Measurements from ENCODE around the gene SHROOM3. TPM values are rescaled to one million over a fixed set of nuclear protein-coding genes. Genes with fewer than 3 reads are reported as not detected.

SHROOM3 gene
- total and polyA plus RNA-seq, 10 donors: 0.37 to 23.9 (median 8.3) TPM

- H3K4me1 ChIP-seq: no peaks in the 10 kb centered on the region
- H3K36me3 ChIP-seq: no peaks in the 10 kb centered on the region
- H3K27ac ChIP-seq: no peak overlapping the region
- no peak for DNase-seq
- H3K4me3 ChIP-seq: no peak overlapping the region
- TF ChIP-seq POLR2AphosphoS5 (IDR thresholded peaks at IDR 0.05) (no peak), CTCF (IDR thresholded peaks at IDR 0.05 in 8 of 11, conservative IDR thresholded peaks at IDR 0.05 in 3 of 11) (no peak), POLR2A (IDR thresholded peaks at IDR 0.05) (no peak)
- intact Hi-C loops (cut with DNase I; ENCODE audit: low total_unique reads): no loop called here
- H3K9me3 ChIP-seq: peaks cover 0 to 44% (median 23%) of the 10 kb centered on the region in 8 donors
- 69 to 90% (median 70%) methylated on average over 3 of the region's 3 CpGs for WGBS, 5 donors
- H3K27me3 ChIP-seq (replicated peaks in 1 of 7): no peaks in the 10 kb centered on the region
These were observed 46.7 kb upstream of the SHROOM3 start for GRCh38 chr4:76388160-76388908.

DNA sequence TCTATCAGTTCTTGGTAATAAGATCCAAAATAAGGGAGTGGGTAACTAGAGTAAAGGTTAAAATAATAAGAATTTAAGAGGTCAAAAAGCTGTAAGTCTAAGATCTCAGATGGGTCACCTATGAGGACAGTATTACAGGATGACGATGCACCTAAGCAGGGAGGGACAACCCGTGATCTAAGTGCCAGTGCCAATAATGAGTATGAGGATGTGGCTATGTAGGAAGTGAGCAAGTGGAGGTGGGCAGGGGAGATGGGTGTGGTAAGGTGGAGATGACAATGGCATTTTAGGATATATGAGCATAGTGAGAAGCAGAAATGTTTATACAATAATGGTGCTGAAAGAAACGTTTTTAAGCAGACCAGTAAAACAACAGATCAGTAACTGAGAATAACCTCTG lies 33.4 kb upstream of the SHROOM3 start:
- TF ChIP-seq POLR2A (IDR thresholded peaks at IDR 0.05) (no peak), CTCF (IDR thresholded peaks at IDR 0.05 in 8 of 11, conservative IDR thresholded peaks at IDR 0.05 in 3 of 11) (no peak), POLR2AphosphoS5 (IDR thresholded peaks at IDR 0.05) (no peak)
- Histone ChIP-seq H3K4me1 (no peaks in the 10 kb centered on the region), H3K36me3 (no peaks in the 10 kb centered on the region), H3K9me3 (peaks cover 0 to 3% (median 0%) of the 10 kb centered on the region in 8 donors), H3K4me3 (no peak overlapping the region), H3K27ac (no peak overlapping the region), H3K27me3 (replicated peaks in 1 of 7) (no peaks in the 10 kb centered on the region)
- 62 to 80% (median 67%) methylated on average over 3 of the region's 3 CpGs for WGBS, 5 donors
- DNase-seq: no peak
- intact Hi-C loops (cut with DNase I; ENCODE audit: low total_unique reads): no loop called here

DNA sequence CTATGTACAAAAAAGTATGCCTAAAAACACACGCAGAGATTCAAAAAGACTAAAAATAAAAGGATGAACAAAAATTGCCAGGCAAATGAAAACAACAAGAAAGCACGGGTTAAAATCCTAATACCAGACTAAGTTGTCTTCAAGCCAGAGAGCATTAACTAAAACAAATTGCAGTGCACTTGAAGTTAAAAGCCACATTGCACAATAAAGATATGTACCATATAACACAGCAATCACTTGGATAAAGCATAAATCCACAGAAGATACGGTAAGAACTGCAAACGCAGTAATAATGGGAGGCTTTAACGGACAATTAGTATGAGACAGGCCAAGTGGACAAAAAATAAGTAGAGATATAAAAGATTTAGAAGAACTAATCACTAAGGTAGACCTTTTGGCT lies 28.9 kb upstream of the SHROOM3 start:
- no peak overlapping the region for H3K4me3 ChIP-seq
- no peaks in the 10 kb centered on the region for H3K4me1 ChIP-seq
- no peak overlapping the region for H3K27ac ChIP-seq
- intact Hi-C loops (cut with DNase I; ENCODE audit: low total_unique reads): no loop called here
- no peaks in the 10 kb centered on the region for H3K27me3 ChIP-seq (replicated peaks in 1 of 7)
- H3K36me3 ChIP-seq: no peaks in the 10 kb centered on the region
- DNase-seq: no peak
- no peaks in the 10 kb centered on the region for H3K9me3 ChIP-seq
- WGBS, 5 donors: 75 to 84% (median 80%) methylated on average over 5 of the region's 5 CpGs
- no peak for TF ChIP-seq POLR2A (IDR thresholded peaks at IDR 0.05)
- TF ChIP-seq CTCF (IDR thresholded peaks at IDR 0.05 in 8 of 11, conservative IDR thresholded peaks at IDR 0.05 in 3 of 11): no peak
- TF ChIP-seq POLR2AphosphoS5 (IDR thresholded peaks at IDR 0.05): no peak

DNA sequence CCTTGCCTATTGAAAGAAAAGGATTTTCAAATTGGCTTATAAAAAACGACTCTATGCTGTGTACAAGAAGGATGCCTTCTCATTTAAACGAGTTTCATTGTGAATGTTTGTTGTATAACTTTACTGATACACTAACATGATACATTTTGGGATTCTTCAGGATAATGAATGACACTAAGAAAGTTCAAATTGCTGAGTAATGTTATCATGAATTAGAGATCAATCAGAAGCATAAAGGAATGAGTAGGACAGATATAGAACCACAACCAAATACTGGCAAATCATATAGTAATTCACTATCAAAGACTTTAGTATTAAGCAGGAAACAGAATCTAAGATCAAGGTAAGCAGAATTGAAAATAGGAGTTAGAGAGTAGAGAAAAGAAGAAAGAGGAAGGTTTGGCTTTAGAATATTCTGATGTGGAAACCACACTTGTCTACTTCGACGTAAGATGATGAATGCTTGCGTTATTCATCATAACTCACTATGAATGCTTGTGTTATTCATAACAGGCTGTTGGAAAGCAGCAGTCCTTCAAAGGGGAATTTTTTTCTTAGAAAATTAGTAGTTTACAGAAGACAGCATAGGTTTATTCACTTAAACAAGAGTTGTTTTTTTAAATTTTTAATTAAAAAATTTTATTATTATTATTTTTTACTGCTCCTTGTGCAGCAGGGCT lies 27.4 kb upstream of the SHROOM3 start:
- Histone ChIP-seq H3K27me3 (replicated peaks in 1 of 7) (no peaks in the 10 kb centered on the region), H3K4me1 (no peaks in the 10 kb centered on the region), H3K4me3 (no peak overlapping the region), H3K9me3 (no peaks in the 10 kb centered on the region), H3K36me3 (no peaks in the 10 kb centered on the region), H3K27ac (no peak overlapping the region)
- no peak for TF ChIP-seq POLR2A (IDR thresholded peaks at IDR 0.05)
- TF ChIP-seq POLR2AphosphoS5 (IDR thresholded peaks at IDR 0.05): no peak
- no peak for TF ChIP-seq CTCF (IDR thresholded peaks at IDR 0.05 in 8 of 11, conservative IDR thresholded peaks at IDR 0.05 in 3 of 11)
- DNase-seq: no peak
- WGBS, 5 donors: 24 to 41% (median 34%) methylated on average over 5 of the region's 5 CpGs
- intact Hi-C loops (cut with DNase I; ENCODE audit: low total_unique reads): no loop called here
